BE2C (cell line): Measurements from ENCODE around the gene AWAT1. TPM values are rescaled to one million over a fixed set of nuclear protein-coding genes. Genes with fewer than 3 reads are reported as not detected.
A peak's percentile ranks its signal among the peaks of the same experiment; 100 is the strongest.
"Not testable (repeated sequence)": the region's sequence is repeated elsewhere in the genome, so short reads cannot be mapped to it uniquely, and the experiment has no call there.

Experiments
- DNase-seq: peaks from one replicate; pipeline ENCODE4 v3.0.0-alpha.2; 2020
- H3K27me3 ChIP-seq: fragments of 250-450 bp; sonication (Bioruptor Pico); 2 replicates; pipeline ENCODE4 v1.5.1; 2020; ENCODE audit warnings: mild to moderate bottlenecking
- H3K36me3 ChIP-seq: fragments of 250-450 bp; sonication (Bioruptor Pico); 2 replicates; pipeline ENCODE4 v1.5.1; 2020; ENCODE audit warnings: mild to moderate bottlenecking
- H3K4me1 ChIP-seq: fragments of 250-450 bp; sonication (Bioruptor Pico); 2 replicates; pipeline ENCODE4 v1.5.1; 2020
- H3K4me3 ChIP-seq: 2 replicates; pipeline ENCODE4 v1.5.1; 2011; ENCODE audit warnings: low read depth, low read length
- H3K9me3 ChIP-seq: fragments of 250-450 bp; sonication (Bioruptor Pico); 2 replicates; pipeline ENCODE4 v1.5.1; 2020
- polyA plus RNA-seq: library from polyadenylated mRNA; unstranded; fragments of >200 nt; gene quantifications from one replicate; pipeline ENCODE4 v1.2.1, GENCODE V29; 2012; ENCODE audit warnings: low read depth, missing spikeins; ENCODE audit not compliant: insufficient read length, insufficient read depth
- TF ChIP-seq, protein P1 (sequence below): IDR thresholded peaks from 2 replicates; pipeline ENCODE4 v1.5.1; 2012; ENCODE audit warnings: mild to moderate bottlenecking, low read depth, low read length

Gene AWAT1
- not detected for polyA plus RNA-seq

GRCh38 chrX:70234355-70234754 is at the start of gene AWAT1:
Gene AWAT1 (plus strand): TSS chrX:70234655. CDS start chrX:70234696, 41 bp downstream.
- TF ChIP-seq, protein P1, sequence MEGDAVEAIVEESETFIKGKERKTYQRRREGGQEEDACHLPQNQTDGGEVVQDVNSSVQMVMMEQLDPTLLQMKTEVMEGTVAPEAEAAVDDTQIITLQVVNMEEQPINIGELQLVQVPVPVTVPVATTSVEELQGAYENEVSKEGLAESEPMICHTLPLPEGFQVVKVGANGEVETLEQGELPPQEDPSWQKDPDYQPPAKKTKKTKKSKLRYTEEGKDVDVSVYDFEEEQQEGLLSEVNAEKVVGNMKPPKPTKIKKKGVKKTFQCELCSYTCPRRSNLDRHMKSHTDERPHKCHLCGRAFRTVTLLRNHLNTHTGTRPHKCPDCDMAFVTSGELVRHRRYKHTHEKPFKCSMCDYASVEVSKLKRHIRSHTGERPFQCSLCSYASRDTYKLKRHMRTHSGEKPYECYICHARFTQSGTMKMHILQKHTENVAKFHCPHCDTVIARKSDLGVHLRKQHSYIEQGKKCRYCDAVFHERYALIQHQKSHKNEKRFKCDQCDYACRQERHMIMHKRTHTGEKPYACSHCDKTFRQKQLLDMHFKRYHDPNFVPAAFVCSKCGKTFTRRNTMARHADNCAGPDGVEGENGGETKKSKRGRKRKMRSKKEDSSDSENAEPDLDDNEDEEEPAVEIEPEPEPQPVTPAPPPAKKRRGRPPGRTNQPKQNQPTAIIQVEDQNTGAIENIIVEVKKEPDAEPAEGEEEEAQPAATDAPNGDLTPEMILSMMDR: no peak
- no peaks in the 10 kb centered on the region for H3K36me3 ChIP-seq
- no peak within 1 kb of the TSS for H3K4me3 ChIP-seq
- H3K9me3 ChIP-seq: no peaks in the 10 kb centered on the region
- H3K4me1 ChIP-seq: no peaks in the 10 kb centered on the region
- H3K27me3 ChIP-seq: no peaks in the 10 kb centered on the region
- DNase-seq: no peak

GRCh38 chrX:70190225-70190624 is 44.2 kb upstream of the AWAT1 start:
- H3K4me3 ChIP-seq: no peak overlapping the region
- DNase-seq: no peak
- TF ChIP-seq, protein P1: no peak
- no peaks in the 10 kb centered on the region for H3K36me3 ChIP-seq
- no peaks in the 10 kb centered on the region for H3K4me1 ChIP-seq
- H3K27me3 ChIP-seq: no peaks in the 10 kb centered on the region
- H3K9me3 ChIP-seq: no peaks in the 10 kb centered on the region

DNA sequence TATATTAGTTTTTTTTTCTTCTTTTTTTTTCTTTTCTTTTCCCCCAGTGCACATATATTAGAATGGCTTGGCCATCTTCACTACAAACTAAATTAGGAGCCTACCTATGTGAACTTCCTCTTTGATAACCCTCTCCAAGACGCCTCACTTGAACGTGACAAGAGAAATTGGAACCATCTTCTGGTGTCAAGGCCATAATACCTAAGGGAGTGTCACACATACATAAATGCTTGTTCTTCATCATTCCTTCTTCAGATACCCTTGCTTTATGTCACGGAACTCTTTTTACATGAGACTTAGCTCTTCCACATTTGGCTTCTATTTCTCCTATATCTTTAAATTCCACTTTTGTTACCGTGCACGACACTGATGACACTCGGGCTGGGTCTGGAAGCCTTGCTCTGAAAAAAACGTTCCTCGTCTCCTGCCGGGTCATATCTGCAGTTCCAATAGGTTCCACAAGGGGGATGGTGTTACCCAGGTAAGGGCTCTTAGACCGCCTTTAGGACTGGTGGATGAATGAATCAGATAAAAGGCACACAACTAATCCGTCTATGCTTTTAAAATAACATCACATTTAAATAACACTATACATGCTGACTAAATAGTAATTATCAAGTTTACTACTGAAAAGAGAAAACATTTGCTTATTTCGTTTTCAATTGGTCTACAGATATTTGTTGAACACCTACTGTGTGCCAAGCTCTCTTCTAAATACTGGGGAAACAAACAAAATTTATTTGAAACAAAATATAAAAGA is 37.3 kb upstream of the AWAT1 start:
- Histone ChIP-seq H3K27me3 (no peaks in the 10 kb centered on the region), H3K36me3 (no peaks in the 10 kb centered on the region), H3K4me3 (no peak overlapping the region), H3K9me3 (no peaks in the 10 kb centered on the region), H3K4me1 (no peaks in the 10 kb centered on the region)
- TF ChIP-seq, protein P1: peak; percentile 71
- DNase-seq: peak; percentile 56

DNA sequence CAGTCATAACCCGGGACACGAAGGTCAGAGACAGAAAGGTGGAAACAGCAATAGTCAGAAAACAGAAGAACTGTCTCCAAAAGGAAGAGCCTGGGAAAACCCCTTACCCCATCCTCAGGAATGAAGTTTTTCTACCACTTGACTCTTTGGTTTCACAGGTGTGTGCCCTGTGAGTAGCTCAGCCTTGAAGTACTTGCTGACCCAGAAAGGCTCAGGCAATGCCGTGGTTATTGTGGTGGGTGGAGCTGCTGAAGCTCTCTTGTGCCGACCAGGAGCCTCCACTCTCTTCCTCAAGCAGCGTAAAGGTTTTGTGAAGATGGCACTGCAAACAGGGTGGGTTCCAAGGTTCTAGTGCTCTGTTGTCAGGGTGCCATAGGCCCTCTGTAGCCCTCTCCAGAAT is 32.7 kb upstream of the AWAT1 start:
- Histone ChIP-seq H3K36me3 (no peaks in the 10 kb centered on the region), H3K4me3 (no peak overlapping the region), H3K9me3 (no peaks in the 10 kb centered on the region), H3K27me3 (no peaks in the 10 kb centered on the region), H3K4me1 (no peaks in the 10 kb centered on the region)
- DNase-seq: no peak
- TF ChIP-seq, protein P1: no peak

DNA sequence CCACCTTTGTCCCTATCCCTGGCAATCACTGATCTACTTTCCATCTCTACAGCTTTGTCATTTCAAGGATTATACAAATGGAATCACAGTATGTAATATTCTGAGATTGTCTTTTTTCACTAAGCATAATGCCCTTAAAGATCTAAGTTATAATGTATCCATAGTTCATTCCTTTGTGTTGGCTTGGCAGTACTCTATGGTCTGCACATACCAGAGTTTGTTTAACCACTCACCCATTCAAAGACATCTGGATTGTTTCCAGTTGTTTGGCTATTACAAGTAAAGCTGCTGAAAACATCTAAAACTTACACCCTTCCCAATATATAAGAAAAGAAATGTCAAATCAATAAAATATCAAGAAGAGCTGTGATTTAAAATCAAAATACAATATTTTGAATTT is 26.0 kb upstream of the AWAT1 start:
- Histone ChIP-seq H3K27me3 (no peaks in the 10 kb centered on the region), H3K9me3 (no peaks in the 10 kb centered on the region), H3K4me3 (no peak overlapping the region), H3K4me1 (no peaks in the 10 kb centered on the region), H3K36me3 (no peaks in the 10 kb centered on the region)
- DNase-seq: no peak
- TF ChIP-seq, protein P1: no peak

DNA sequence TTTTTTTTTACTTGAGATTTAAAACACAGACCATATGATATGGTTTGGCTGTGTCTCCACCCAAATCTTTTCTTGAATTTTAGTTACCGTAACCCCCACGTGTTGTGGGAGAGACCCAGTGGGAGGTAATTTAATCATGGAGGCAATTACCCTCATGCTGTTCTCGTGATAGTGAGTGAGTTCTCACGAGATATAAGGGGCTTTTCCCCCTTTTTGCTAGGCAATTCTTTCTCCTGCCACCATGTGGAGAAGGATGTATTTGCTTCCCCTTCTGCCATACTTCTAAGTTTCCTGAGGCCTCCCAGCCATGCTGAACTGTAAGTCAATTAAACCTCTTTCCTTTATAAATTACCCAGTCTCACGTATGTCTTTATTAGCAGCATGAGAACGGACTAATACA is 24.9 kb upstream of the AWAT1 start:
- H3K36me3 ChIP-seq, H3K27me3 ChIP-seq, H3K4me1 ChIP-seq, DNase-seq, H3K4me3 ChIP-seq, H3K9me3 ChIP-seq: not testable (repeated sequence)
